Measurements from ENCODE around the gene STRBP.

DNA sequence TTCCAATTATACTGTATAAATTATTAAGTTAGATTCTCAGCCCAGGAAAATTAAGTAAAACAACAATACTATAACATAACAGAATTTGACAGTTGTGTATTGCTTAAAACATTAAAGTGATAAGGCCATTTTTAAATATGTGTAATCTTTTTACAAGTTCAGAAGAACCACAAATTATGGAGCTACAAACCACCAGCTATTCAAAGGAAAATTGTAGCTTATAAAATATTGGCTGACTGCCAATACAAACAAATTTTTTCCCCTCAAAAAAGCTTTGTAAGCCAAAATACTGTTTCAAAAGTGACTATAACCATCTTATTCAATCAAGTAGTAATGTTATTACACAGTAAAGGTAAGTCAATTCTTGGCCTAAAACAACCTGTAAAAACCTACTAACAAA, 21.9 kb downstream of the STRBP start:
- TF ChIP-seq, protein P1, sequence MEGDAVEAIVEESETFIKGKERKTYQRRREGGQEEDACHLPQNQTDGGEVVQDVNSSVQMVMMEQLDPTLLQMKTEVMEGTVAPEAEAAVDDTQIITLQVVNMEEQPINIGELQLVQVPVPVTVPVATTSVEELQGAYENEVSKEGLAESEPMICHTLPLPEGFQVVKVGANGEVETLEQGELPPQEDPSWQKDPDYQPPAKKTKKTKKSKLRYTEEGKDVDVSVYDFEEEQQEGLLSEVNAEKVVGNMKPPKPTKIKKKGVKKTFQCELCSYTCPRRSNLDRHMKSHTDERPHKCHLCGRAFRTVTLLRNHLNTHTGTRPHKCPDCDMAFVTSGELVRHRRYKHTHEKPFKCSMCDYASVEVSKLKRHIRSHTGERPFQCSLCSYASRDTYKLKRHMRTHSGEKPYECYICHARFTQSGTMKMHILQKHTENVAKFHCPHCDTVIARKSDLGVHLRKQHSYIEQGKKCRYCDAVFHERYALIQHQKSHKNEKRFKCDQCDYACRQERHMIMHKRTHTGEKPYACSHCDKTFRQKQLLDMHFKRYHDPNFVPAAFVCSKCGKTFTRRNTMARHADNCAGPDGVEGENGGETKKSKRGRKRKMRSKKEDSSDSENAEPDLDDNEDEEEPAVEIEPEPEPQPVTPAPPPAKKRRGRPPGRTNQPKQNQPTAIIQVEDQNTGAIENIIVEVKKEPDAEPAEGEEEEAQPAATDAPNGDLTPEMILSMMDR (IDR thresholded peaks at IDR 0.05; ENCODE audit: low read length), result no peak
- no peak for TF ChIP-seq EZH2 (optimal IDR thresholded peaks at IDR 0.05; ENCODE audit: low read depth, low read length)
